IPS-15b (cell line): Measurements from ENCODE around the gene SLC35G1.

ENCODE experiments used
- H3K27me3 ChIP-seq: one replicate; pipeline ENCODE4 v1.6.1; 2013; ENCODE audit warnings: low read length; ENCODE audit not compliant: control insufficient read depth, insufficient read depth
- H3K36me3 ChIP-seq: one replicate; pipeline ENCODE4 v1.6.1; 2013; ENCODE audit warnings: low read length; ENCODE audit not compliant: control insufficient read depth, insufficient read depth
- H3K4me1 ChIP-seq: one replicate; pipeline ENCODE4 v1.6.1; 2013; ENCODE audit warnings: mild to moderate bottlenecking, low read length; ENCODE audit not compliant: control insufficient read depth, insufficient read depth
- H3K4me3 ChIP-seq: one replicate; pipeline ENCODE4 v1.5.1; 2013; ENCODE audit warnings: low read depth, low read length
- H3K9ac ChIP-seq: one replicate; pipeline ENCODE4 v1.6.1; 2013; ENCODE audit warnings: low read depth, mild to moderate bottlenecking, low read length
- H3K9me3 ChIP-seq: one replicate; pipeline ENCODE4 v1.6.1; 2013; ENCODE audit warnings: mild to moderate bottlenecking, low read length; ENCODE audit not compliant: control insufficient read depth, insufficient read depth

Gene SLC35G1, protein sequence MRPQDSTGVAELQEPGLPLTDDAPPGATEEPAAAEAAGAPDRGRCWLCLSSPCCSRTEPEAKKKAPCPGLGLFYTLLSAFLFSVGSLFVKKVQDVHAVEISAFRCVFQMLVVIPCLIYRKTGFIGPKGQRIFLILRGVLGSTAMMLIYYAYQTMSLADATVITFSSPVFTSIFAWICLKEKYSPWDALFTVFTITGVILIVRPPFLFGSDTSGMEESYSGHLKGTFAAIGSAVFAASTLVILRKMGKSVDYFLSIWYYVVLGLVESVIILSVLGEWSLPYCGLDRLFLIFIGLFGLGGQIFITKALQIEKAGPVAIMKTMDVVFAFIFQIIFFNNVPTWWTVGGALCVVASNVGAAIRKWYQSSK

DNA sequence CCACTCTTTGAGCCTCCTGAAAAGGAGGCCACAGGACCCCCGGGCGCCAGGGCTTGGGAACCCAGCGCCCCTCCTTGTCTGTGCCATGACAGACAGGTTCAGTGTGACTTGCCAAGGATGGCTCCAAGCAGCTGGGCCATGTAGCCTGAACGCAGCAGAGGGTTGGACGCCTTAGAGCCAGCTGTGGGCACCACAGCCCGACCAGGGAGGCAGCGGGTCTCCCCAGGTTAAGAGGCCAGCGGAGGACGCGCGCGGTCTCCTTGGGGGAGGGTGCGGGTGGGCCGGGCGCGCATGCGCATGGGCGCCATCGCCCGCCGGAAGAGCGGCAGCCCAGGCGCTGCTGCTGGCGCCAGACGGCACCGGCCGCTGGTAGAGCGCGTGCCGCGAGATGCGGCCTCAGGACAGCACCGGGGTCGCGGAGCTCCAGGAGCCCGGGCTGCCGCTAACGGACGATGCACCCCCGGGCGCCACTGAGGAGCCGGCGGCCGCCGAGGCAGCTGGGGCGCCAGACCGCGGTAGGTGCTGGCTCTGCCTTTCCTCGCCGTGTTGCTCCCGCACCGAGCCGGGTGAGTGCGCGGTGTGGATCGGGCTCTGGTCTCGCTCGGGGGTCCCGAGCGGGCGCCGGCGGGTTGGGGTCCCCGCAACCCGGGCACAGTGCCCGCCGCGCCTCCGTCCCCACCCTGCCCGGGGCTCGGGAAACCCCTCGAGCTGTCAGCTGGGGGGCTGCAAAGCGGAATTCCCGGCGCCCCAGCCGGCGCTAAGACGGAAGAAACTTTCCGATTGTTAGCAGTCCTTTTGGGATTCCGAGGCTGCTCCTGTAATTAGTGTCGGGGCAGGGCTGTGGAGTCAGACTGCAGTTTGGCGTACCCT, at the start of gene SLC35G1:
SLC35G1 (plus strand) TSS at position 333 of the 870 bp plus-strand sequence; CDS start at position 389, 56 bp downstream.
- Histone ChIP-seq H3K4me1 (peaks cover 6% of the 10 kb centered on the region), H3K27me3 (peaks cover 62% of the 10 kb centered on the region), H3K9ac (peak within 1 kb of the TSS; percentile 63), H3K4me3 (peak within 1 kb of the TSS; percentile 81), H3K9me3 (no peaks in the 10 kb centered on the region), H3K36me3 (no peaks in the 10 kb centered on the region)

GRCh38 chr10:93844979-93845626, 48.7 kb upstream of the SLC35G1 start:
- Histone ChIP-seq H3K9ac (no peak overlapping the region), H3K4me1 (peaks cover 15% of the 10 kb centered on the region), H3K4me3 (no peak overlapping the region), H3K27me3 (peaks cover 95% of the 10 kb centered on the region), H3K36me3 (no peaks in the 10 kb centered on the region), H3K9me3 (peaks cover 4% of the 10 kb centered on the region)

DNA sequence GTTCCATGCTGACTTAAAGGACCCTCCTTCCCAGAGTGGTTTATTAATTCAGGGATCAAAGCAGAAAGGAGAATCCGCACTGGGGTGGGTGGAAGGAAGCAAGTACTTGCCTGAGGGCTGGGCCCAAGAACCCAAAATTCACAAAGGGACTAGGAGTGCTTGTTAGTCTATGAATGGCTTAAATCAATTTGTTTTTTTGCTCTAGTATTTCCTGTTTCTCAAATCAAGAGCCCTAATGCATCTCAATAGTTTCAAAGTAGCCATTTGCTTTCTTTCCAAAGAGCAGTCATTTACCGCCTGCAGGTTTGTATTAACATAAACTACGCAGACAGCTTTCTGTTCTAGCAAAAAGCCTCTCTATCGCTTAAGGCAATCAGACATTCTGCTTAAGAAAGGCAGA, 44.2 kb upstream of the SLC35G1 start:
- no peak overlapping the region for H3K9ac ChIP-seq
- H3K9me3 ChIP-seq, result peaks cover 4% of the 10 kb centered on the region
- H3K4me1 ChIP-seq, result peaks cover 16% of the 10 kb centered on the region
- no peak overlapping the region for H3K4me3 ChIP-seq
- H3K27me3 ChIP-seq, result peaks cover 93% of the 10 kb centered on the region
- no peaks in the 10 kb centered on the region for H3K36me3 ChIP-seq

DNA sequence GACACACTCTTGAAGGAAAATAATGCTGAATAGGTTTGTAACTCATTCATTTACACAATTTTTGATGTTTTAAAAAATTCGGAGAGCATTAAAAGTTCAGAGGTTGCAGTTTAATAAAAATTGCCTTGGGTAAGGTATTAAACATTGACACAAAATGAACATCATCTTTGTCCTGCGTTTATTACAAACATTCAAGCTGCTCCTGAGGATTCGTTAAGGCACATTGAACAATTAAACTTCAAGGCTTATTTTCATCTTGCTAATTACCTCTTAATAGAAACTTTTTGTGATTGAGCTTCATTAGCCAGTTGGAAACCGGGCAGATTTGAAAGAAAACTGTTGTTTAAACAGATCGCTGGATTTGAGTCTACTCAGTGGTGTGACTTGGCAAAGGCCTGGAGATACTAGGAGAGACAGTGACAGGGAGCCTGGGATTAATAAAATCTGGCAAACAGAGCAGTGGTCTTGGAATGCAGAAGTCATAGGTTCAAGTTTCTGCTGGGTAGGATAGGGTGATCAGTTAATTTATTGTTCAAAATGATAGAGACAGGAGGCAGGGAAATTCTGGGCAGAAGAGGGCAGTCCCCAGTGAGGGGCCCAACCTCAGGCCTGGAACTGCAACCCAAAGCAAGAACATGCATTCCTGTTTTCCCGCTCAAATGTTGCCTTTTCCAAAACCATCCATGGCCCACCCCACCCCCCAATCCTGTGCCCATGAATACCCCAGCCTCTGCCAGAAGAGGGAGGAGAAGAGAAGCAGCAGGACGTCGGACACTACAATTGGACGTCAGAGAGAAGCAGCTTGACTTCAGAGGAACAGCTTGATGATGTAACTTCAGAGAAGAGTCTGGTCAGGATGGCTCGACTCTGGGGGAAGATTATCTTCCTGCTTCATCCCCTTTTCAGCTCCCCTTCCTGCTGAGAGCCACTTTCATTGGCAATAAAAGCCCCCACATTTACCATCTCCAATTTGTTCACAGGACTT, 43.5 kb upstream of the SLC35G1 start:
- no peak overlapping the region for H3K9ac ChIP-seq
- peaks cover 16% of the 10 kb centered on the region for H3K4me1 ChIP-seq
- H3K9me3 ChIP-seq, result peaks cover 4% of the 10 kb centered on the region
- H3K4me3 ChIP-seq, result no peak overlapping the region
- H3K36me3 ChIP-seq, result no peaks in the 10 kb centered on the region
- peaks cover 94% of the 10 kb centered on the region for H3K27me3 ChIP-seq

GRCh38 chr10:93851169-93851568, 42.6 kb upstream of the SLC35G1 start:
- Histone ChIP-seq H3K27me3 (peaks cover 93% of the 10 kb centered on the region), H3K4me1 (peaks cover 16% of the 10 kb centered on the region), H3K4me3 (peak overlapping the region; percentile 11), H3K9me3 (peaks cover 4% of the 10 kb centered on the region), H3K36me3 (no peaks in the 10 kb centered on the region), H3K9ac (no peak overlapping the region)

DNA sequence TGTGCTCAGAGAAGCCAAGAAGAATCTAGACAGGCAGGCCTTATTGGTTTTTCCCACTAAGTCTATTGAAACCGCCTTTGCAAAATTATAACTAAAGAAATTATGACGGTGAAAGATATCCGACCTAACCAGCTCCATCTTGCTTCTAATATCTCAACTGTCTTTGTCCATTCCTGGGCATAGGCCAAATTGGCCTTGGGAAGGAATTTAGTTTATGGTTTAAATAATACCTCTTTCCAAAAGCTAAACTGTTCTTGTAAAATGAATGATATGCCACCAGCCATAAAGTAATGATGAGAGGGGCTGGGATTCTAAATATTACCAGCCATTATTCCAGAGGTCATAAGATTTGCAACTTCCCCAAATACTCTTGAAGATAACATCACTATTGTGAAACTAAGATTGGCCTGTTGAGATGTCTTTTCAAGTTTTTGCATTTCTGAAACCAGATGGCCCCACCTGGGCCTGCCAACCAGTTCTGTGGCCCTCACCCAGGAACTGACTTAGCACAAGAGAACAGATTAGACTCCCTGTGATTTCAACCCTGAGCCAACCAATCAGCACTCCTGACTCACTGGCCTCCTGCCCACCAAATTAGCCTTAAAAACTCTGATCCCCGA, 41.2 kb upstream of the SLC35G1 start:
- Histone ChIP-seq H3K4me3 (no peak overlapping the region), H3K9ac (no peak overlapping the region), H3K9me3 (peaks cover 4% of the 10 kb centered on the region), H3K4me1 (peaks cover 16% of the 10 kb centered on the region), H3K36me3 (no peaks in the 10 kb centered on the region), H3K27me3 (peaks cover 93% of the 10 kb centered on the region)

DNA sequence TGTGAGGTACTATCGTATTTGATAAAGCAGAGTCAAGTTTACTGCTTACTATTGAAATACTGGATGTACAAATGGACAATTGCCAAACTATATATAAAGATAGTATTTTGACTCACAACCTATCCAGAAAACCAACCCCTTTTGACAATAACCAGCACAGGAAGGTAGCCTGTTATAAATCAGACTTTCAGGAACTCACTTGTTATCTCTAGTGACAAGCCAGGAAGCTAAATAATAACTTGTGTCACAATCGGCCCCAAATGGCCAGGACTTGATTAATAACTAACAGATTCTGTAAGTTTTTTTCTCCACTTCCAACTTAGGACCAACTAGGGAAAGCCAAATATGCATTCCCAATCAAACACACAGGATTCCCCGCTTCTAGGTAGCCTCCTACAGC, 38.8 kb upstream of the SLC35G1 start:
- H3K4me3 ChIP-seq, result no peak overlapping the region
- H3K9me3 ChIP-seq, result no peaks in the 10 kb centered on the region
- H3K9ac ChIP-seq, result no peak overlapping the region
- H3K27me3 ChIP-seq, result peaks cover 90% of the 10 kb centered on the region
- no peaks in the 10 kb centered on the region for H3K36me3 ChIP-seq
- peaks cover 5% of the 10 kb centered on the region for H3K4me1 ChIP-seq

- Histone ChIP-seq H3K9ac (no peak overlapping the region), H3K36me3 (no peaks in the 10 kb centered on the region), H3K4me3 (no peak overlapping the region), H3K9me3 (no peaks in the 10 kb centered on the region), H3K27me3 (peaks cover 80% of the 10 kb centered on the region), H3K4me1 (no peaks in the 10 kb centered on the region)
These were observed 37.2 kb upstream of the SLC35G1 start for GRCh38 chr10:93856349-93857145.

GRCh38 chr10:93859049-93859655, 34.6 kb upstream of the SLC35G1 start:
- no peaks in the 10 kb centered on the region for H3K36me3 ChIP-seq
- H3K9ac ChIP-seq, result no peak overlapping the region
- H3K4me1 ChIP-seq, result no peaks in the 10 kb centered on the region
- H3K4me3 ChIP-seq, result no peak overlapping the region
- H3K9me3 ChIP-seq, result no peaks in the 10 kb centered on the region
- H3K27me3 ChIP-seq, result peaks cover 60% of the 10 kb centered on the region

DNA sequence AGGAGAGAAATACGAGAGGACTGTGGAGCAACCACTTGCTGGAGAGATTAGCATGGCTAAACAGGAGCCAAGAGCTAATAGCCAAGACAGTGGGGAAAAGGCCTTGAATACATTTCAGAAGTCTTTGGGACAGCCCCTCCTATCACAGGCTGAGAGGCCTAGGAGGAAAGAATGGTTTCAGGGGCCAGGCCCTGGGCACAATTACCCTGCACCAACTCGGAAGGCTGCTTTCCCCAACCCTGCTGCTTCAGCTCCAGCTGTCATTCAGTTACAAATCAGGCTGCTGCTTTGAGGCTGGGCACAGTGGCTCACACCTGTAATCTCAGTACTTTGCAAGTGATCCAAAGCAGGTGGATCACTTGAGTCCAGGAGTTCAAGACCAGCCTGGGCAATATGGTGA, 32.0 kb upstream of the SLC35G1 start:
- Histone ChIP-seq H3K9me3 (no peaks in the 10 kb centered on the region), H3K4me1 (no peaks in the 10 kb centered on the region), H3K36me3 (no peaks in the 10 kb centered on the region), H3K9ac (no peak overlapping the region), H3K4me3 (no peak overlapping the region), H3K27me3 (peaks cover 42% of the 10 kb centered on the region)
